ENCODE measurements around the gene RIMS1.

The RIMS1 gene

DNA sequence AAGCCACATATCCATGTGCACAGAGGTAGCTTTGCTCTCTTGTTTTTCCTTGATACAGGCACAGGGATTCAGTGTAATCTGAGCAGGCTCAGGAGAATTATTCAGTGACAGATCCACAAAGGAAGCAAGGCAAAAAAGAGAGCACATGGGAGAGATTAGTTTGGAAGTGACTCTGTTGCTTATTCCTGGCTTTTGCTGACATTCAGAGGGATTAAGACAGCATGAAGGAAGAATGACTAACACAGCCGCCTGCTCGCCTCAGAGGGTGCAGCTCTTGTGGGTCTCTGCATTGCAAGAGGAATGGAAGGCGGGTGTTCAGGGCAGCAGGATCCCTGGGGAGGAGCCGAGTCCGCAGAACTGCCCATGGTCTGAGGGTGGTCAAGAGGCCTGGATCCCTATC is 532.1 kb downstream of the RIMS1 start:
- no peak overlapping the region for H3K4me3 ChIP-seq (replicated peaks; ENCODE audit: low read depth, low read length)
- no peak for TF ChIP-seq CTCF (IDR thresholded peaks at IDR 0.05; ENCODE audit: low read depth, low read length, missing control alignments)
- peak; percentile 80 for DNase-seq (ENCODE audit: extremely low read depth, low read depth)

GRCh38 chr6:72419966-72420365 is 533.6 kb downstream of the RIMS1 start:
- no peak for TF ChIP-seq CTCF (IDR thresholded peaks at IDR 0.05; ENCODE audit: low read depth, low read length, missing control alignments)
- DNase-seq (ENCODE audit: extremely low read depth, low read depth), result no peak
- no peak overlapping the region for H3K4me3 ChIP-seq (replicated peaks; ENCODE audit: low read depth, low read length)

GRCh38 chr6:72420409-72420808 is 534.1 kb downstream of the RIMS1 start:
- no peak overlapping the region for H3K4me3 ChIP-seq (replicated peaks; ENCODE audit: low read depth, low read length)
- TF ChIP-seq CTCF (IDR thresholded peaks at IDR 0.05; ENCODE audit: low read depth, low read length, missing control alignments), result no peak

DNA sequence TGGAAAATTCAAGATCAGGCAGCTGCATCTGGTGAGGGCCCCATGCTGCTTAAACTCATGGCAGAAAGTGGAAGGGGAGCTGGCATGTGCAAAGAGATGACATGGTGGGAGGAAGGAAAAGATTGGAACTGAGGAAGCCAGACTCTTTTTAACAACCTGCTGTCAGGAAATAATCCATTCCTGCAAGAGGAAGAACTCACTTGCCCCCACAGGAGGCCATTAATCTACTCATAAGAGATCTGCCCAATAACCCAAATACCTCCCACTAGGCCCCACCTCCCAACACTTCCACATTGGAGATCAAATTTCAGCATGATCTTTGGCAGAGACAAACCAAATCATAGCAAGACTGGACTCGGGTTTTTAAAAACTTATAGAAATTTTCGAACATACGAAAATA is 535.0 kb downstream of the RIMS1 start:
- TF ChIP-seq CTCF (IDR thresholded peaks at IDR 0.05; ENCODE audit: low read depth, low read length, missing control alignments), result no peak
- H3K4me3 ChIP-seq (replicated peaks; ENCODE audit: low read depth, low read length), result no peak overlapping the region
- no peak for DNase-seq (ENCODE audit: extremely low read depth, low read depth)

More at GRCh38 chr6:72420409-72420808, 534.1 kb downstream of the RIMS1 start:
- no peak for DNase-seq (ENCODE audit: extremely low read depth, low read depth)

DNA sequence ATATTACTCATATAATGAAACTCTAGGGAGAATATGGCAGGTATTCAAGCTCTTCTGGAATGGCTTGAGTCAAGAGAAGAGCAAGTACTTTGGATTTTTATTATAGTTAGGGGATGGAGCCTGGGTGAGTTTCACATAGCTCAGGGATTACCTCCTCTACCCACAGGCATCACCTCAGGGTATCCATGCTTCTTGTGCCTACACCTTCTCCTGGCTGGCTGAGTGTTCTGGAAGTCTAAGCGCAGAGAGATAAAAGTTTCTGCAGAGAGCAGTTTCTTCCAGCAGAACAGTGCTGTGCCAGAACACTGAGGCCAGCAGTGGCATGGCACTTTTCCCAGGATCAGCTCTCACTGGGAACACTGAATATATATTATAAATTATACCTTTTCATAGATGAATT is 535.8 kb downstream of the RIMS1 start:
- TF ChIP-seq CTCF (IDR thresholded peaks at IDR 0.05; ENCODE audit: low read depth, low read length, missing control alignments), result no peak
- H3K4me3 ChIP-seq (replicated peaks; ENCODE audit: low read depth, low read length), result no peak overlapping the region
- no peak for DNase-seq (ENCODE audit: extremely low read depth, low read depth)

DNA sequence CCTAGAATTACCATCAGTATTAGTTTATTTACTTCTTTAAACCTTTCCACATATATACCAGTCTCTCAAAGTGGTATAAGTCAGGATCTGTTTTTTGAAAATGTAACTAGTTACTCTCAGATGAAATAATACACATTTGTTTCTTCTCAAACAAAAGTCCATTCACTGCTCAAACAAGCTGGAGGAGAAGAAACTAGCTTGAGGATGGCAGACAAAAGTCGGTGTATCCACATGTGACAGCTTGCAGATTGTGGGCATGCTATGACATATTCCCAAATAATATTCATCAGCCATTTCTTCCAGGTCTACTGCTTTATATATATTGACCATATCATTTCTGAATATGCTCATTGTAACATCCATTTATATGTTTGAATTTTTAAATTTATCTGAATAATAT is 538.1 kb downstream of the RIMS1 start:
- DNase-seq (ENCODE audit: extremely low read depth, low read depth), result no peak
- H3K4me3 ChIP-seq (replicated peaks; ENCODE audit: low read depth, low read length), result no peak overlapping the region
- no peak for TF ChIP-seq CTCF (IDR thresholded peaks at IDR 0.05; ENCODE audit: low read depth, low read length, missing control alignments)

- no peak for TF ChIP-seq CTCF (IDR thresholded peaks at IDR 0.05; ENCODE audit: low read depth, low read length, missing control alignments)
- no peak overlapping the region for H3K4me3 ChIP-seq (replicated peaks; ENCODE audit: low read depth, low read length)
- peak; percentile 91 for DNase-seq (ENCODE audit: extremely low read depth, low read depth)
Observed at GRCh38 chr6:72425003-72425681, 538.8 kb downstream of the RIMS1 start.

Measured in HFF-Myc (cell line).